Colonic mucosa (tissue), 4 donors: ENCODE measurements around the gene EFCAB14. TPM values are rescaled to one million over a fixed set of nuclear protein-coding genes. Genes with fewer than 3 reads are reported as not detected.
"Not testable (repeated sequence)": the region's sequence is repeated elsewhere in the genome, so short reads cannot be mapped to it uniquely, and the experiment has no call there.

Experiments
- DNase-seq: peaks from one replicate; pipeline ENCODE4 v3.0.0-alpha.2; 2020
- H3K27ac ChIP-seq: fragments of 200-600 bp; one replicate; pipeline ENCODE4 v1.8.0; 2021
- H3K27me3 ChIP-seq: fragments of 200-600 bp; one replicate; pipeline ENCODE4 v1.8.0; 2021
- H3K36me3 ChIP-seq: fragments of 200-600 bp; one replicate; pipeline ENCODE4 v1.8.0; 2021
- H3K4me1 ChIP-seq: fragments of 200-600 bp; one replicate; pipeline ENCODE4 v1.8.0; 2021; ENCODE audit warnings: mild to moderate bottlenecking
- H3K4me3 ChIP-seq: fragments of 200-600 bp; one replicate; pipeline ENCODE4 v1.8.0; 2021
- H3K9ac ChIP-seq, 2 donors: one replicate each; pipeline ENCODE4 v1.7.0; 2013; ENCODE audit warnings: control low read depth in 2 of 2, low read depth in 2 of 2, low read length in 2 of 2
- H3K9me3 ChIP-seq: fragments of 200-600 bp; one replicate; pipeline ENCODE4 v1.8.0; 2021
- intact Hi-C: fragments of 100-400 bp; cut with DNase I; formaldehyde crosslinking; loops from one replicate; pipeline ENCODE4 v1.14.1; 2022
- total RNA-seq, 2 donors: library from RNA; stranded (reverse); fragmentation: NEBNext Ultra II Directional in 1 of 2; extraction: Animal tissue kit (Norgen Biotek cat#: 25700) in 1 of 2; gene quantifications; one replicate each; pipeline ENCODE4 v1.2.1, GENCODE V29; 2021
- TF ChIP-seq, protein P1 (sequence below): fragments of 200-600 bp; IDR thresholded peaks from one replicate; pipeline ENCODE4 v1.8.0; 2022; ENCODE audit warnings: antibody characterized with exemption, mild to moderate bottlenecking
- donor health status: healthy.
- donor health status: DM: no; HTN: no; CAD: no.
- donor health status: DM: no; HTN: no; CAD: no.

EFCAB14 gene
- total RNA-seq, 2 donors from 2014 or later: 87.4 to 114 TPM

DNA sequence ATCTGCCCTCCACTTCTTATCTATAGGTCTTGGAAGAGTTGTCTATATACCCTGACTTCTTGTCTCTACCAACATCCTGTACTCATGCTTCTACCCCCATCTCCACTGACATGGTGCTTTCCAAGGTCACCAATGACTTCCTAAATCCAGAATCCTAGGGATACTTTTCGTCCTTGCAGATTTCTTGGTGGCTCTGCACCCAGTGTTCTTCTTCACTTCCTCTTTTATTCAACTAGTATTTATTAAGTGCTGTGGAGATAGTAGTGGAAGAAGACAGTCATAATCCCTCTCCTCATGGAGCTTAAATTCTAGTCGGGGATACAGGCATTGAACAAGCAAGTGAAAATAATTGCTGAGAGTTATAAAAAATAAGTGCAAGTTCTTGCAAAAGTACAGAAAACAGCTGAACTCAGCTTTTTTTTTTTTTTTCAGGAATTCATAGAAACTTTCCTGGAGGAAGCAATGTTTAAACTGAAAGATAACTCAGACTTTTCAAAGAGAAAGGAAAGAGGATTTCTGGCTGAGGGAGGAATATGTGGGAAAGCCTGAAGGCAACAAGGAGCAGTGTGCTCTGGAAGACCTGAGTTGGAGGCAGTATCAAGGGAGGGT, 41.7 kb upstream of the EFCAB14 start:
- TF ChIP-seq, protein P1, sequence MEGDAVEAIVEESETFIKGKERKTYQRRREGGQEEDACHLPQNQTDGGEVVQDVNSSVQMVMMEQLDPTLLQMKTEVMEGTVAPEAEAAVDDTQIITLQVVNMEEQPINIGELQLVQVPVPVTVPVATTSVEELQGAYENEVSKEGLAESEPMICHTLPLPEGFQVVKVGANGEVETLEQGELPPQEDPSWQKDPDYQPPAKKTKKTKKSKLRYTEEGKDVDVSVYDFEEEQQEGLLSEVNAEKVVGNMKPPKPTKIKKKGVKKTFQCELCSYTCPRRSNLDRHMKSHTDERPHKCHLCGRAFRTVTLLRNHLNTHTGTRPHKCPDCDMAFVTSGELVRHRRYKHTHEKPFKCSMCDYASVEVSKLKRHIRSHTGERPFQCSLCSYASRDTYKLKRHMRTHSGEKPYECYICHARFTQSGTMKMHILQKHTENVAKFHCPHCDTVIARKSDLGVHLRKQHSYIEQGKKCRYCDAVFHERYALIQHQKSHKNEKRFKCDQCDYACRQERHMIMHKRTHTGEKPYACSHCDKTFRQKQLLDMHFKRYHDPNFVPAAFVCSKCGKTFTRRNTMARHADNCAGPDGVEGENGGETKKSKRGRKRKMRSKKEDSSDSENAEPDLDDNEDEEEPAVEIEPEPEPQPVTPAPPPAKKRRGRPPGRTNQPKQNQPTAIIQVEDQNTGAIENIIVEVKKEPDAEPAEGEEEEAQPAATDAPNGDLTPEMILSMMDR: no peak
- Histone ChIP-seq H3K4me1 (no peaks in the 10 kb centered on the region), H3K9ac (no peak overlapping the region), H3K27me3 (no peaks in the 10 kb centered on the region), H3K4me3 (no peak overlapping the region), H3K9me3 (no peaks in the 10 kb centered on the region), H3K27ac (no peak overlapping the region), H3K36me3 (no peaks in the 10 kb centered on the region)
- intact Hi-C loops: no loop called here
- DNase-seq: no peak

DNA sequence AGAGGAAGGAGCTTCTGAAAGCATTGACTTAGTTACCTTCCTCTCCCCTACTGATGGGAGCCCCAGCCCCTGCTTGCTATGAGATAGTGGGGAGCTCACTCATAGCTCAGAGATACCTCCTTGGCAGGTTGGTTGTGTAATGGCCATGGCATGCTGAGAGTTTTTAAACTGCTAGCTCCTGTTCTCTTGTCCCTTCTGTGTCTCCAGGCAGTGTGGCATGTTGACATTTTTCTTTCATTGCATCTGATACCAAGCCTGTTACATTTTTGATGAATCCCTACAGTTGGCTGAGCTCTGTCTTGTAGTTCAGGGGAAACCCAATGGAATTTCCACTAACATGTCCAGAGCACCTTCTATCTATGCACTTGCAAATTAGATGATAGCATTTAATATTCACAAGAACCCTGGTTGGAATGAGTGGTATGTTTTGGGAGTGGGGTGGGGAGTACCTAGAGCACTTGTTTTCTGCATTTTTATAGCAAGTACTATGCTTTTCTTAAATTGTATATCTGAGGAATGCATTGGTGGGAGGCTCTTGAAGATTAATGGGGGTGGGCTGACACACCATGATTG, 39.1 kb upstream of the EFCAB14 start:
- no peak overlapping the region for H3K9ac ChIP-seq
- intact Hi-C loops: no loop called here
- no peaks in the 10 kb centered on the region for H3K4me1 ChIP-seq
- no peak overlapping the region for H3K4me3 ChIP-seq
- H3K27me3 ChIP-seq: no peaks in the 10 kb centered on the region
- DNase-seq: no peak
- no peaks in the 10 kb centered on the region for H3K9me3 ChIP-seq
- TF ChIP-seq, protein P1: no peak
- no peak overlapping the region for H3K27ac ChIP-seq
- H3K36me3 ChIP-seq: no peaks in the 10 kb centered on the region

DNA sequence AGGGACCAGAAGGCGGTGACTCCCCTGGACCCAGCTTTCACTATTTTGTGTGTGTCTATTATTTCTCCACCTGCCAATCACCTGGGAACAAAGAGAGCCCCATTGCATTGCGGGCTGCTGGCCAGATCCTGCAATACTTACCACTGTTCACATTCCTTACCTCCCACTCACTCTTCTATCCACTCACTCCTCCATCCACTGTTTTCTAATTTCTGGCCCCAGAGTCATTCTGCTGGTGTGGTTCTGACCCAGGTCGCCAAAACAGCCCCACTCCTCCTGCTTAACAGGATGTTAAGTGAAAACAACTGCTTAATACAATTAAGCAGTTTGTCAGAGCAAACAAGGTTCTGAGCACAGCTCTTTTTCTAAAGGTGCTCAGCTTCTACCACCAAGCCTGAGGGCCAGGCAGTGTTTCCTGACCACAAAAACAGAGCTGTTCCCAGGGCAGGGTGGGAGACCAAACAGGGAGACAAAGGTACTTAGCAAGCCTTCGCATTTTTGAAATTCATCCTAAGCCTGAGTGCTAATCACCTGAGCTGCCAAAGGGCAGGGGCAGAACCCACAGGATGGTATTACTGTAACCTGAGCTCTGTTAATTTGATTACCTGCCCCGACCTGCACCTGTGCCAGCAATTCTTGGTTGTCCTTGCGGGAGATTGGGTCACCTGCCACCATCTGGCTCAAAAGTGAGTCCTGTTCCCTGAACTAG, 38.5 kb upstream of the EFCAB14 start:
- intact Hi-C loops: no loop called here
- no peaks in the 10 kb centered on the region for H3K36me3 ChIP-seq
- DNase-seq: no peak
- TF ChIP-seq, protein P1: no peak
- H3K4me3 ChIP-seq: no peak overlapping the region
- H3K9ac ChIP-seq: no peak overlapping the region
- no peak overlapping the region for H3K27ac ChIP-seq
- no peaks in the 10 kb centered on the region for H3K9me3 ChIP-seq
- H3K27me3 ChIP-seq: no peaks in the 10 kb centered on the region
- H3K4me1 ChIP-seq: no peaks in the 10 kb centered on the region

DNA sequence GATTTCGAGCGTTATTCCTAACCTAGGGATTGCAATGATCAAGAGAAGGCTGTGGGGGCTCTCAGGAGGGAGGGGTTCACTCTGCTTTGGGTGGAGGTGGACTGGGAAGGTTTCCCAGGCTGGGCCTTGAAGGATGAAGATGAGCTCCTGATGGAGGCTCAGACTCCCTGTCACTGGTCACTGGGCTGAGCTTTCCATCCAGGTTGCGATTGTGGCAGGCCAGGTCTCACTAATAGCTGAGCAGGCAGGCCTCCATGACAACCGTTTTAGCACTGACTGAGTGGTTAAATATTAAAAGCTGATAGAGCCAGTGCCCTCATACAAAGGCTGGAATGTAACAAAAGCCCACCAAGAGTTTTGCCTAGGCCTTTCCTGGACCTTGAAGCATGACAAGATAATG, 36.2 kb upstream of the EFCAB14 start:
- no peaks in the 10 kb centered on the region for H3K36me3 ChIP-seq
- H3K27me3 ChIP-seq: no peaks in the 10 kb centered on the region
- no peak overlapping the region for H3K9ac ChIP-seq
- intact Hi-C loops: no loop called here
- no peak overlapping the region for H3K27ac ChIP-seq
- no peaks in the 10 kb centered on the region for H3K9me3 ChIP-seq
- DNase-seq: no peak
- H3K4me3 ChIP-seq: no peak overlapping the region
- TF ChIP-seq, protein P1: no peak
- H3K4me1 ChIP-seq: no peaks in the 10 kb centered on the region

DNA sequence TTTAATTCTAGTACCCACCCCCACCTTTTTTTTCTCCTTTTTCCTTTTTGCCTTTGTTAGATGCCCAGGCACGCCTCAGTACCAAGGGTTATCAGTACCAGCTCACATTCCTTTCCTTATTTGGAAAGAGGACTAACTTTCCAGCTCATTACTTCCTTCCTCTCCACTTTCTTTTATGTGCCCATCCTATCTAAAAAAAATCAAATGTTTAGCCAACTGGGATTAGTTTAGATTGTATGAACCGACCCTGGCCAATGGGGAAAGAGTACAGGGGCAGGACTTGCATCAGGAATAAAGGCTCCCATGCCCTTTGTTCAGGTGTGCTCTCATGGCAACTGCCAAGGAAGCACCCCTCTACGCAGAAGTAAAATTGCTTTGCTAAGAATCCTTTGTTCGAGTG, 35.8 kb upstream of the EFCAB14 start:
- H3K4me3 ChIP-seq, intact Hi-C loops: not testable (repeated sequence)

DNA sequence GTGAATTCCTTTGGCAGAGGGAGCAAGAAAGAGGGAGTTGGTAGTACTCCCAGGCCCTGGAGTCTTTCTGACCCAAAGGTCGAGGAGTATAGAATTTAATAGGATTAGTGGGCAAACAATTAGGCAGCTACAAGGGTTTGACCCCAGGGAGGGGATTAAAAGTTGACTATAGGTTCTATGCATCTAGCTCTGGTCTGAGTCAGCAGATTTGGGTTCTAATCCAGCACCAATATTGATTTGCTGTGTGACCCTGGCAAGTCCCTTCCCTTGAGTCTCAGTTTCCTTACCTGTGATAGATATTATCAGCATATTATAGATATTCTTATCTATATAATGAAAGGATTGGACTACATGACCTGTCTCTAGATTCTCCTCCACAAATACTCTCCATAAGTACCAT, 35.1 kb upstream of the EFCAB14 start:
- H3K4me1 ChIP-seq: no peaks in the 10 kb centered on the region
- intact Hi-C loops: no loop called here

More for the DNA sequence above, 35.8 kb upstream of the EFCAB14 start:
- not testable (repeated sequence) for DNase-seq, H3K4me1 ChIP-seq, H3K9me3 ChIP-seq, H3K36me3 ChIP-seq, H3K9ac ChIP-seq, H3K27me3 ChIP-seq, H3K27ac ChIP-seq

More for the DNA sequence above, 35.1 kb upstream of the EFCAB14 start:
- H3K36me3 ChIP-seq: no peaks in the 10 kb centered on the region
- H3K4me3 ChIP-seq: no peak overlapping the region
- TF ChIP-seq, protein P1: no peak
- no peaks in the 10 kb centered on the region for H3K9me3 ChIP-seq
- no peak overlapping the region for H3K9ac ChIP-seq
- no peak overlapping the region for H3K27ac ChIP-seq
- no peak for DNase-seq
- no peaks in the 10 kb centered on the region for H3K27me3 ChIP-seq
